K562 (cell line): ENCODE data around the gene DOK1. TPM values are rescaled to one million over a fixed set of nuclear protein-coding genes. Genes with fewer than 3 reads are reported as not detected.

ENCODE experiments used
- ATAC-seq: fragments of 200-7000 bp; cut with Tn5 transposase; 3 replicates; pipeline ENCODE4 v1.9.1; 2020; ENCODE audit warnings: moderate library complexity
- BruUV-seq: library from RNA; stranded (reverse); fragments of 400-500 nt; replicated peaks from 2 replicates; lab custom pipeline; 2021; lab: Mats Ljungman, UMichigan
- CTCF ChIA-PET: fragments of 300-600 bp; formaldehyde crosslinking; extraction: SDS; loops from one replicate; lab custom pipeline; 2021; ENCODE audit warnings: low intra/inter-chr PET ratio; lab: Yijun Ruan, JAX
- POLR2A ChIA-PET: fragments of 300-600, 350-650 bp; sonication (Branson Sonifier 250); formaldehyde crosslinking; extraction: SDS; loops from one replicate; lab custom pipeline; 2021; ENCODE audit warnings: antibody characterized with exemption, inconsistent platforms; lab: Yijun Ruan, JAX
- DNase-seq, 4 experiments: peaks; one replicate each; pipeline versions ENCODE4 v3.0.0 to v3.0.0-alpha.2; 2011 to 2018; ENCODE audit warnings: low spot score in 3 of 4, mixed read lengths in 3 of 4; ENCODE audit errors: extremely low read depth in 1 of 4
- FAIRE-seq: peaks from 2 replicates; lab custom pipeline; 2011; peaks lifted over from hg19 to GRCh38; lab: Jason Lieb, UNC
- H2AFZ ChIP-seq: 2 replicates; pipeline ENCODE4 v1.6.0; 2011; ENCODE audit warnings: low read depth, low read length, control low read depth, inconsistent platforms
- H3K27ac ChIP-seq: fragments of 200-600 bp; 3 replicates; pipeline ENCODE4 v1.8.0; 2011; ENCODE audit warnings: low read depth, mild to moderate bottlenecking, control low read depth, inconsistent platforms, low read length, moderate library complexity, mixed read lengths; ENCODE audit errors: extremely low read depth
- H3K27me3 ChIP-seq, 2 experiments: fragments of 300-600 bp in 1 of 2; 2 replicates in 1 of 2; 3 replicates in 1 of 2; pipeline versions ENCODE4 v1.6.0 to v1.8.0; 2011; ENCODE audit warnings: inconsistent platforms in 2 of 2, low read length in 2 of 2, mild to moderate bottlenecking in 1 of 2, mixed read lengths in 1 of 2, moderate library complexity in 1 of 2; ENCODE audit not compliant: control insufficient read depth in 2 of 2, insufficient read depth in 2 of 2
- H3K36me3 ChIP-seq: fragments of 300-600 bp; 3 replicates; pipeline ENCODE4 v1.8.0; 2011; ENCODE audit warnings: mild to moderate bottlenecking, low read length, inconsistent platforms; ENCODE audit not compliant: control insufficient read depth, insufficient read depth
- H3K4me1 ChIP-seq, 2 experiments: fragments of 200-600 bp in 1 of 2; replicated peaks in 1 of 2; 2 replicates in 1 of 2; 3 replicates in 1 of 2; pipeline versions ENCODE4 v1.5.1 to v1.8.0; 2011; ENCODE audit warnings: inconsistent platforms in 2 of 2, low read length in 2 of 2, mild to moderate bottlenecking in 1 of 2, mixed read lengths in 1 of 2, moderate library complexity in 1 of 2; ENCODE audit not compliant: control insufficient read depth in 2 of 2, insufficient read depth in 2 of 2
- H3K4me2 ChIP-seq: 2 replicates; pipeline ENCODE4 v1.6.1; 2011; ENCODE audit warnings: low read length, control low read depth, inconsistent platforms, mixed read lengths; ENCODE audit not compliant: insufficient read depth
- H3K4me3 ChIP-seq: fragments of 200-600 bp; sonication (generic), shearing (Covaris generic); 2 replicates; pipeline ENCODE4 v1.5.1; 2016; ENCODE audit warnings: control low read depth, inconsistent platforms
- H3K79me2 ChIP-seq: fragments of 200-600 bp; 3 replicates; pipeline ENCODE4 v1.8.0; 2011; ENCODE audit warnings: low read length, inconsistent platforms; ENCODE audit not compliant: control insufficient read depth, insufficient read depth
- H3K9ac ChIP-seq, 2 experiments: 2 replicates each; pipeline versions ENCODE4 v1.6.0 to v1.6.1; 2011; ENCODE audit warnings: low read depth in 2 of 2, low read length in 2 of 2, control low read depth in 1 of 2, inconsistent platforms in 1 of 2, mild to moderate bottlenecking in 1 of 2, mixed read lengths in 1 of 2; ENCODE audit not compliant: insufficient read depth in 1 of 2
- H3K9me1 ChIP-seq: one replicate; pipeline ENCODE4 v1.6.0; 2011; ENCODE audit warnings: inconsistent platforms, mild to moderate bottlenecking, low read length, moderate library complexity; ENCODE audit not compliant: control insufficient read depth, insufficient read depth
- H3K9me3 ChIP-seq: replicated peaks from 2 replicates; pipeline ENCODE4 v1.5.1; 2011; ENCODE audit warnings: low read depth, low read length, inconsistent platforms; ENCODE audit not compliant: control insufficient read depth, insufficient read depth
- H4K20me1 ChIP-seq: replicated peaks from 2 replicates; pipeline ENCODE4 v1.6.1; 2011; ENCODE audit warnings: low read length, inconsistent platforms, mixed read lengths; ENCODE audit not compliant: control insufficient read depth, insufficient read depth
- CTCF ChIP-seq, 3 experiments: IDR thresholded peaks in 2 of 3; conservative IDR thresholded peaks in 1 of 3; 2 replicates each; pipeline ENCODE4 v1.5.1; 2011 to 2012; ENCODE audit warnings: low read length in 3 of 3, mild to moderate bottlenecking in 3 of 3, control low read depth in 2 of 3, improper control_type of control experiment in 1 of 3, inconsistent platforms in 1 of 3, low read depth in 1 of 3, mixed read lengths in 1 of 3, moderate library complexity in 1 of 3; ENCODE audit not compliant: insufficient read depth in 2 of 3
- ETS1 ChIP-seq: conservative IDR thresholded peaks from 2 replicates; pipeline ENCODE4 v1.6.1; 2011; ENCODE audit warnings: low read depth, mild to moderate bottlenecking, low read length; ENCODE audit not compliant: control insufficient read depth
- HMGXB4 ChIP-seq: sonication (generic); formaldehyde crosslinking; IDR thresholded peaks from 2 replicates; pipeline ENCODE4 v1.8.1; 2023; ENCODE audit warnings: mild to moderate bottlenecking, missing genetic modification reagents
- HNRNPUL1 ChIP-seq: fragments of 200-400 bp; formaldehyde crosslinking; IDR thresholded peaks from 2 replicates; pipeline ENCODE4 v1.6.1; 2017; ENCODE audit warnings: low read length
- HOXB6 ChIP-seq: fragments of 250-450 bp; sonication (Bioruptor Pico); IDR thresholded peaks from 2 replicates; pipeline ENCODE4 v1.5.1; 2022; ENCODE audit warnings: mild to moderate bottlenecking, borderline replicate concordance
- SMARCB1 ChIP-seq: IDR thresholded peaks from 2 replicates; pipeline ENCODE4 v1.6.1; 2011; ENCODE audit warnings: improper control_type of control experiment, low read depth; ENCODE audit not compliant: insufficient read length
- SNRNP70 ChIP-seq: fragments of 200-400 bp; formaldehyde crosslinking; optimal IDR thresholded peaks from 2 replicates; pipeline ENCODE3; 2017; ENCODE audit warnings: low read depth, low read length
- SREBF1 ChIP-seq: fragments of 150-350 bp; IDR thresholded peaks from 2 replicates; pipeline ENCODE4 v1.6.1; 2014; ENCODE audit warnings: antibody characterized with exemption, low read depth, low read length, borderline replicate concordance
- TAL1 ChIP-seq: fragments of 450-650 bp; IDR thresholded peaks from 2 replicates; pipeline ENCODE4 v1.6.1; 2016; ENCODE audit warnings: mild to moderate bottlenecking
- XRCC5 ChIP-seq: fragments of 200-400 bp; formaldehyde crosslinking; IDR thresholded peaks from 2 replicates; pipeline ENCODE4 v1.6.1; 2017; ENCODE audit warnings: low read depth, mild to moderate bottlenecking, low read length
- ZBTB17 ChIP-seq: fragments of 450-650 bp; formaldehyde crosslinking; IDR thresholded peaks from 2 replicates; pipeline ENCODE4 v1.4.0; 2020; ENCODE audit warnings: mild to moderate bottlenecking
- ZBTB34 ChIP-seq: fragments of 250-450 bp; sonication (Bioruptor Pico); IDR thresholded peaks from 2 replicates; pipeline ENCODE4 v1.8.0; 2021; ENCODE audit warnings: mild to moderate bottlenecking, moderate library complexity
- ZNF311 ChIP-seq: fragments of 250-450 bp; sonication (Bioruptor Pico); IDR thresholded peaks from 2 replicates; pipeline ENCODE4 v1.4.0; 2020; ENCODE audit warnings: mild to moderate bottlenecking, moderate library complexity
- ZNF584 ChIP-seq: fragments of 200-800 bp; sonication (Bioruptor generic); IDR thresholded peaks from 2 replicates; pipeline ENCODE4 v1.6.1; 2016; ENCODE audit warnings: low read depth, mild to moderate bottlenecking, missing genetic modification characterization, missing compliant biosample characterization
- WGBS: fragments of 100-300 bp; shearing (Covaris generic); methylation state at CpG from one replicate; pipeline ENCODE4 v1.1.6; 2016; ENCODE audit warnings: low coverage, mixed read lengths; ENCODE audit not compliant: insufficient coverage; ENCODE audit errors: missing lambda C conversion rate; 5-methylcytosine and 5-hydroxymethylcytosine counted together
- in situ Hi-C: fragments of 300-500 bp; cut with MboI; formaldehyde crosslinking; loops from 4 replicates; pipeline ENCODE4 v1.15.0; 2018; ENCODE audit warnings: inconsistent platforms, mixed read lengths
- intact Hi-C: fragments of 100-400 bp; cut with micrococcal nuclease; formaldehyde crosslinking; loops from 2 replicates; pipeline ENCODE4 v1.14.2; 2022
- polyA plus RNA-seq, 8 experiments: library from polyadenylated mRNA; depleted of rRNA in 4 of 8; stranded (reverse) in 5 of 8; unstranded in 3 of 8; fragments of >200 nt; fragmentation: Nextera tagmentation in 2 of 8; fragmentation: Illumina TruSeq in 1 of 8; extraction: Ambion mirVana in 2 of 8; extraction: Trizol in 1 of 8; gene quantifications; 2 replicates each; pipeline versions ENCODE4 v1.2.1 to v1.2.3, GENCODE V29; 2011 to 2014; ENCODE audit warnings: inconsistent platforms in 1 of 8, missing spikeins in 1 of 8
- total RNA-seq, 7 experiments: library from RNA; depleted of rRNA in 6 of 7; stranded (reverse); fragments of >200 nt in 6 of 7; fragmentation: Illumina TruSeq in 2 of 7; extraction: Trizol in 2 of 7; gene quantifications; 2 replicates each; pipeline versions ENCODE4 v1.2.1 to v1.2.3, GENCODE V29; 2011 to 2021; ENCODE audit warnings: low replicate concordance in 1 of 7

The DOK1 gene
- total and polyA plus RNA-seq, 9 of the 15 experiments (the other 6 are each of a cell fraction or from before 2014, with no cell fraction given) = 0.59 to 36.4 (median 16.1) TPM

GRCh38 chr2:74587664-74588277, 33.3 kb downstream of the DOK1 start:
- Histone ChIP-seq H3K4me2 (no peak overlapping the region), H3K9ac (no peak overlapping the region; a peak in 1 of 4 replicates), H3K9me1 (no peaks in the 10 kb centered on the region), H2AFZ (peak overlapping the region; percentile 84), H3K27me3 (peaks cover 3 to 4% of the 10 kb centered on the region in 2 experiments; a peak in 2 of 5 replicates), H3K79me2 (no peaks in the 10 kb centered on the region), H3K36me3 (no peaks in the 10 kb centered on the region), H4K20me1 (no peaks in the 10 kb centered on the region), H3K9me3 (no peaks in the 10 kb centered on the region), H3K4me3 (no peak overlapping the region), H3K4me1 (peaks cover 3% of the 10 kb centered on the region in 2 experiments; a peak in 3 of 5 replicates), H3K27ac (no peak overlapping the region)
- in situ Hi-C loops (no loop called here), intact Hi-C loops (loop anchor here (1.0 to 10.0 kb wide), 5 partner anchors 55 to 333 kb away; partner anchors contain the start of genes C2orf81, PCGF1, TTC31 and WDR54)
- peak; percentile 41 to 82 (median 62) for DNase-seq
- ATAC-seq = peak; percentile 91
- POLR2A ChIA-PET = no interaction called here
- WGBS = 18% methylated on average over 6 of the region's 6 CpGs
- peak; percentile 88 for FAIRE-seq
- CTCF ChIA-PET = interaction anchor here (0.7 to 1.7 kb wide), 5 partner anchors 55 to 338 kb away, joined by 3 to 6 read pairs (median 4); partner anchors contain the start of genes CCDC142 and TTC31
- no TSS peak for BruUV-seq
- TF ChIP-seq HOXB6 (CRISPR knock-in tag) = no peak
- no peak for TF ChIP-seq ZBTB17
- no peak for TF ChIP-seq ZNF584
- TF ChIP-seq ZNF311 = no peak
- TF ChIP-seq ETS1 = no peak
- no peak for TF ChIP-seq HMGXB4 (CRISPR knock-in tag)
- TF ChIP-seq HNRNPUL1 = no peak
- TF ChIP-seq SMARCB1 = no peak
- TF ChIP-seq CTCF (IDR thresholded peaks at IDR 0.05 in 2 of 3, conservative IDR thresholded peaks at IDR 0.05 in 1 of 3; ENCODE audit: insufficient read depth in 2 of 3, low read depth in 1 of 3, low read length in 3 of 3) = peak; percentile 73 to 90 (median 76)
- TF ChIP-seq TAL1 = no peak
- TF ChIP-seq XRCC5 = no peak
- TF ChIP-seq SNRNP70 = no peak
- no peak for TF ChIP-seq SREBF1
- no peak for TF ChIP-seq ZBTB34 (CRISPR knock-in tag)
